ENCODE results near the gene UST. TPM values are rescaled to one million over a fixed set of nuclear protein-coding genes. Genes with fewer than 3 reads are reported as not detected.
"Not testable (repeated sequence)": the region's sequence is repeated elsewhere in the genome, so short reads cannot be mapped to it uniquely, and the experiment has no call there.

UST gene
- total and polyA plus RNA-seq, 7 donors, result 0.79 to 2.6 (median 2.0) TPM

GRCh38 chr6:148760568-148761526 lies 14.0 kb downstream of the UST start:
- ATAC-seq (peak; percentile 53 to 89 (median 74)), DNase-seq (peak; percentile 76 to 91)
- Histone ChIP-seq H3K4me1 (no peaks in the 10 kb centered on the region), H3K27me3 (ENCODE audit: insufficient read depth in 3 of 3, low read length in 2 of 3) (no peaks in the 10 kb centered on the region), H3K27ac (no peak overlapping the region), H3K36me3 (ENCODE audit: insufficient read depth in 1 of 2, low read depth in 1 of 2) (no peaks in the 10 kb centered on the region), H3K9me3 (no peaks in the 10 kb centered on the region), H3K4me3 (peak overlapping the region; percentile 13)
- no peak for TF ChIP-seq CTCF (IDR thresholded peaks at IDR 0.05)
- intact Hi-C loops (cut with DNase I), result no loop called here
- 15 to 36% (median 21%) methylated on average over 14 of the region's 14 CpGs for WGBS, 3 donors

- Histone ChIP-seq H3K4me3 (peak overlapping the region; percentile 13), H3K9me3 (no peaks in the 10 kb centered on the region), H3K27ac (no peak overlapping the region), H3K36me3 (ENCODE audit: insufficient read depth in 1 of 2, low read depth in 1 of 2) (no peaks in the 10 kb centered on the region), H3K4me1 (no peaks in the 10 kb centered on the region), H3K27me3 (ENCODE audit: insufficient read depth in 3 of 3, low read length in 2 of 3) (no peaks in the 10 kb centered on the region)
- 19 to 27% (median 23%) methylated on average over 8 of the region's 8 CpGs for WGBS, 3 donors
- ATAC-seq (peak in 3 of 4 donors; percentile 13 to 35 (median 28)), DNase-seq (peak; percentile 19 to 52)
- intact Hi-C loops (cut with DNase I), result no loop called here
- no peak for TF ChIP-seq CTCF (IDR thresholded peaks at IDR 0.05)
Measured at GRCh38 chr6:148761527-148762011, 14.7 kb downstream of the UST start.

GRCh38 chr6:148762231-148762630 lies 15.4 kb downstream of the UST start:
- Histone ChIP-seq H3K4me3 (no peak overlapping the region), H3K36me3 (ENCODE audit: insufficient read depth in 1 of 2, low read depth in 1 of 2) (no peaks in the 10 kb centered on the region), H3K4me1 (no peaks in the 10 kb centered on the region), H3K9me3 (no peaks in the 10 kb centered on the region), H3K27ac (no peak overlapping the region), H3K27me3 (ENCODE audit: insufficient read depth in 3 of 3, low read length in 2 of 3) (no peaks in the 10 kb centered on the region)
- TF ChIP-seq CTCF (IDR thresholded peaks at IDR 0.05), result no peak
- WGBS, 3 donors, result 90 to 100% (median 92%) methylated on average over 1 of the region's 1 CpG
- DNase-seq (no peak), ATAC-seq (no peak)
- intact Hi-C loops (cut with DNase I), result no loop called here

- H3K4me3 ChIP-seq; H3K9me3 ChIP-seq; ATAC-seq; DNase-seq; H3K27me3 ChIP-seq (ENCODE audit: insufficient read depth in 3 of 3, low read length in 2 of 3); H3K36me3 ChIP-seq (ENCODE audit: insufficient read depth in 1 of 2, low read depth in 1 of 2); intact Hi-C loops (cut with DNase I); H3K27ac ChIP-seq; H3K4me1 ChIP-seq: not testable (repeated sequence)
- 62 to 75% (median 75%) methylated on average over 8 to 10 of the region's 10 CpGs for WGBS, 3 donors
Measured at GRCh38 chr6:148764259-148765020, 17.6 kb downstream of the UST start.

Data from psoas muscle (tissue), 8 donors.